Esophagus muscularis mucosa (tissue), 4 donors: ENCODE measurements around the gene FAM162B.

Experiments
- EP300 ChIP-seq: sonication (generic); formaldehyde crosslinking; IDR thresholded peaks from one replicate; pipeline ENCODE4 v1.6.1; 2017; ENCODE audit warnings: antibody characterized with exemption
- POLR2A ChIP-seq: fragments of 450-650 bp; IDR thresholded peaks from one replicate; pipeline ENCODE4 v1.6.1; 2017; ENCODE audit warnings: antibody characterized with exemption, moderate library complexity, mild to moderate bottlenecking, low read depth
- TF ChIP-seq, protein P1 (sequence below), 3 experiments: fragments of 200-600 bp in 2 of 3; fragments of 450-650 bp in 1 of 3; sonication (generic) in 2 of 3; IDR thresholded peaks; one replicate each; pipeline ENCODE4 v1.5.1; 2017 to 2019; ENCODE audit warnings: antibody characterized with exemption in 3 of 3, mild to moderate bottlenecking in 2 of 3, moderate library complexity in 1 of 3

DNA sequence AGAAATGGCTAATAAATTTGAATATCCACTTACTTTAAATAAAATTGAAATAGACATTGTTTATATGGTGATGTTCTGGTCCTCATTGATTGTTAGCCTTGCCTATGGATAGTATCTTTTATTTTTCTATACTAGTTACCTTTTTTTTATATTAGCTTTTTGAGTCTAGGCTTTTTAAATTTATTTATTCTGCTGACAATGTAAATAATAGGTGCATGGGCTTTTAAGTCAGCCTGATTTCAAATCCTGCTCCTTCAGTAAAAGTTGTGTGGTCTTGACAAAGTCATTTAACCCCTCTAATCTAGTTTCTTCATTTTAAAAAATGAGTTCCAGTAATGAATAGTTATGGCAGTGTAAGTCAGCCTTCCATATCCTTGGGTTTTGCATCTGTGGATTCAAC is 38.6 kb downstream of the FAM162B start:
- TF ChIP-seq, protein P1, sequence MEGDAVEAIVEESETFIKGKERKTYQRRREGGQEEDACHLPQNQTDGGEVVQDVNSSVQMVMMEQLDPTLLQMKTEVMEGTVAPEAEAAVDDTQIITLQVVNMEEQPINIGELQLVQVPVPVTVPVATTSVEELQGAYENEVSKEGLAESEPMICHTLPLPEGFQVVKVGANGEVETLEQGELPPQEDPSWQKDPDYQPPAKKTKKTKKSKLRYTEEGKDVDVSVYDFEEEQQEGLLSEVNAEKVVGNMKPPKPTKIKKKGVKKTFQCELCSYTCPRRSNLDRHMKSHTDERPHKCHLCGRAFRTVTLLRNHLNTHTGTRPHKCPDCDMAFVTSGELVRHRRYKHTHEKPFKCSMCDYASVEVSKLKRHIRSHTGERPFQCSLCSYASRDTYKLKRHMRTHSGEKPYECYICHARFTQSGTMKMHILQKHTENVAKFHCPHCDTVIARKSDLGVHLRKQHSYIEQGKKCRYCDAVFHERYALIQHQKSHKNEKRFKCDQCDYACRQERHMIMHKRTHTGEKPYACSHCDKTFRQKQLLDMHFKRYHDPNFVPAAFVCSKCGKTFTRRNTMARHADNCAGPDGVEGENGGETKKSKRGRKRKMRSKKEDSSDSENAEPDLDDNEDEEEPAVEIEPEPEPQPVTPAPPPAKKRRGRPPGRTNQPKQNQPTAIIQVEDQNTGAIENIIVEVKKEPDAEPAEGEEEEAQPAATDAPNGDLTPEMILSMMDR (IDR thresholded peaks at IDR 0.05), result no peak
- TF ChIP-seq POLR2A (no peak), EP300 (no peak)
